Measurements from ENCODE around the gene NPM3. TPM values are rescaled to one million over a fixed set of nuclear protein-coding genes. Genes with fewer than 3 reads are reported as not detected.

Gene NPM3
- total and polyA plus RNA-seq, 2 of the 13 experiments (the other 11 are each of a cell fraction or from before 2014, with no cell fraction given), result 47.6 to 129 TPM

DNA sequence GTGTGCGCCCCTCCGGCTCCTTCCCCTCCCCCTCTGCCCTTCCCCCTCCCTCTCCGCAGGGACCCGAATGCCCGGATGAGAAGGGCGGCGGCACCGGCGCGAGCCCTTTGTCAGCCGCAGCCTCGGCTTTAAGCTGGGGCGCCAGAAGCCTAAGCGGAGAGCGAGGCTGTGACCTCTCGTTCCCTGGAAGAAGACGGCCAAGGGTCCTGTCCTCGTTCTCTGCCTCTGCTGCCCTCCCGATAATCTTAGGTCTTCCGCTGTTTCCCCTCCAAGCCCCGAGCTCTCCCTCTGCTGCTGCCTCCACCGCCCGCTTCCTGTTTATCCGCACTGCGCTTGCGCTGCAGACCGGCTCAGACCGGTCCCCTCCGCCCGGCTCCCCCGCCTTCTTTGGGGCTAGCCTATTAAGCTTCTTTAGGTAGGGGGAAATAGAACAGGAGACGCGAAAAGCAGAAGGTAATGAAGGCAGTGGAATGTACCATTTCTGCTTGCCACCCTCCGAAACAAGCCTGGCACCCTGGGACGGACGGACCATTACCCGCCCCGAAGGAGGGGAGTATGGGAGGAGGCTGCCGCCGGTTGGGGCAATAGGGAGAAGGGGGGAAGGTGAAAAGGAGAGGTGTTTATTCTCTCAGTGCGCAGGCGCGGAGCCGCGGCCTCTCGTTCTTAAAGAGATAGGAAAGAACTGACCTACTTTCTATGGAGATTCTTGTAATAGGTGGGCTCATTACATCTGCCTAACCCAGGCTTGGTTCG lies 35.0 kb upstream of the NPM3 start, which contains the start of gene OGA (continued):
- TF ChIP-seq PREB (CRISPR knock-in tag; IDR thresholded peaks at IDR 0.05) (no peak), RNF2 (conservative IDR thresholded peaks at IDR 0.05; ENCODE audit: low read depth) (no peak), XBP1 (CRISPR knock-in tag; IDR thresholded peaks at IDR 0.05) (no peak), SAFB2 (CRISPR knock-in tag; IDR thresholded peaks at IDR 0.05; ENCODE audit: borderline replicate concordance, low read depth) (no peak), TIGD3 (CRISPR knock-in tag; IDR thresholded peaks at IDR 0.05; ENCODE audit: borderline replicate concordance) (peak; percentile 72; the same call in 1 of the 2 replicates), PBX3 (CRISPR knock-in tag; IDR thresholded peaks at IDR 0.05; ENCODE audit: borderline replicate concordance) (no peak), ZIK1 (CRISPR knock-in tag; IDR thresholded peaks at IDR 0.05; ENCODE audit: borderline replicate concordance, low read depth) (peak; percentile 25; the same call in 1 of the 2 replicates), NFKBIZ (CRISPR knock-in tag; IDR thresholded peaks at IDR 0.05) (no peak), NAIF1 (CRISPR knock-in tag; IDR thresholded peaks at IDR 0.05; ENCODE audit: borderline replicate concordance) (no peak), DNMT1 (CRISPR knock-in tag; IDR thresholded peaks at IDR 0.05) (0 out of 2 replicates have a peak, but pooled peaks have one; percentile 28), ZNF678 (CRISPR knock-in tag; IDR thresholded peaks at IDR 0.05) (no peak), ZNF225 (CRISPR knock-in tag; IDR thresholded peaks at IDR 0.05) (no peak; the same call in 1 of the 2 replicates), ARNT2 (CRISPR knock-in tag; IDR thresholded peaks at IDR 0.05; ENCODE audit: low read depth) (no peak), ZNF737 (CRISPR knock-in tag; IDR thresholded peaks at IDR 0.05; ENCODE audit: borderline replicate concordance) (no peak), ZNF816 (CRISPR knock-in tag; IDR thresholded peaks at IDR 0.05; ENCODE audit: borderline replicate concordance) (peak; percentile 82; the same call in 1 of the 2 replicates), ZNF75D (CRISPR knock-in tag; IDR thresholded peaks at IDR 0.05; ENCODE audit: borderline replicate concordance) (no peak), SSRP1 (CRISPR knock-in tag; IDR thresholded peaks at IDR 0.05) (peak; percentile 73; the same call in 1 of the 2 replicates), NCOA5 (CRISPR knock-in tag; IDR thresholded peaks at IDR 0.05) (no peak), SRY (CRISPR knock-in tag; IDR thresholded peaks at IDR 0.05) (no peak), IKZF5 (CRISPR knock-in tag; IDR thresholded peaks at IDR 0.05) (peak; percentile 72; the same call in 1 of the 2 replicates), AKAP8 (CRISPR knock-in tag; IDR thresholded peaks at IDR 0.05) (no peak; the same call in 1 of the 2 replicates)
- TF ChIP-seq, protein P1, sequence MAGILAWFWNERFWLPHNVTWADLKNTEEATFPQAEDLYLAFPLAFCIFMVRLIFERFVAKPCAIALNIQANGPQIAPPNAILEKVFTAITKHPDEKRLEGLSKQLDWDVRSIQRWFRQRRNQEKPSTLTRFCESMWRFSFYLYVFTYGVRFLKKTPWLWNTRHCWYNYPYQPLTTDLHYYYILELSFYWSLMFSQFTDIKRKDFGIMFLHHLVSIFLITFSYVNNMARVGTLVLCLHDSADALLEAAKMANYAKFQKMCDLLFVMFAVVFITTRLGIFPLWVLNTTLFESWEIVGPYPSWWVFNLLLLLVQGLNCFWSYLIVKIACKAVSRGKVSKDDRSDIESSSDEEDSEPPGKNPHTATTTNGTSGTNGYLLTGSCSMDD (CRISPR knock-in tag; IDR thresholded peaks at IDR 0.05), result no peak
- TF ChIP-seq, protein P2, sequence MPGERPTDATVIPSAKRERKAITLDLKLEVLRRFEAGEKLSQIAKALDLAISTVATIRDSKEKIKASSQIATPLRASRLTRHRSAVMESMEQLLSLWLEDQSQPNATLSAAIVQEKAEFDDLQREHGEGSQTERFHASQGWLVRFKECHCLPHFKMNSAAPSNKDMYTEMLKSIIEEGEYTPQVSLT (CRISPR knock-in tag; IDR thresholded peaks at IDR 0.05; ENCODE audit: borderline replicate concordance, low read depth), result no peak

Measured in HepG2 (cell line).